GM21390 (cell line): ENCODE data around the gene NPC1.
A peak's percentile ranks its signal among the peaks of the same experiment; 100 is the strongest.

ENCODE experiments used
- ATAC-seq: cut with Tn5 transposase; IDR thresholded peaks from one replicate; pipeline ENCODE4 v1.9.1; 2021; ENCODE audit not compliant: unreplicated experiment

Gene NPC1

GRCh38 chr18:23609390-23610023 is 23.2 kb upstream of the NPC1 start:
- no peak for ATAC-seq

- no peak for ATAC-seq
These were observed 21.9 kb upstream of the NPC1 start for GRCh38 chr18:23608211-23608610.

- ATAC-seq, result no peak
These were observed 19.6 kb upstream of the NPC1 start for GRCh38 chr18:23605941-23606340.

- no peak for ATAC-seq
These were observed 13.5 kb upstream of the NPC1 start for GRCh38 chr18:23599809-23600208.

- ATAC-seq, result no peak
These were observed 9.9 kb upstream of the NPC1 start for GRCh38 chr18:23596183-23596582.

GRCh38 chr18:23595591-23595990 is 9.3 kb upstream of the NPC1 start:
- ATAC-seq, result no peak

- no peak for ATAC-seq
These were observed 7.4 kb upstream of the NPC1 start for GRCh38 chr18:23593720-23594119.

GRCh38 chr18:23592911-23593310 is 6.6 kb upstream of the NPC1 start:
- no peak for ATAC-seq

- no peak for ATAC-seq
These were observed 4.7 kb upstream of the NPC1 start for GRCh38 chr18:23591011-23591410.

GRCh38 chr18:23588836-23589560 is 2.7 kb upstream of the NPC1 start:
- ATAC-seq, result no peak

- ATAC-seq, result no peak
These were observed 925 bp upstream of the NPC1 start for GRCh38 chr18:23587220-23587642.

GRCh38 chr18:23585897-23586248 is 433 bp downstream of the NPC1 start:
- no peak for ATAC-seq

- ATAC-seq, result no peak
These were observed 1.1 kb downstream of the NPC1 start for GRCh38 chr18:23585007-23585871.

GRCh38 chr18:23584019-23584983 is 2.0 kb downstream of the NPC1 start:
- ATAC-seq, result no peak

GRCh38 chr18:23583071-23583865 is 3.0 kb downstream of the NPC1 start:
- ATAC-seq, result no peak

GRCh38 chr18:23580677-23581367 is 5.5 kb downstream of the NPC1 start:
- ATAC-seq, result no peak

GRCh38 chr18:23578891-23579653 is 7.2 kb downstream of the NPC1 start:
- no peak for ATAC-seq

GRCh38 chr18:23578067-23578701 is 8.1 kb downstream of the NPC1 start:
- peak; percentile 57 for ATAC-seq
